Measurements from ENCODE around the gene FCHO1. TPM values are rescaled to one million over a fixed set of nuclear protein-coding genes. Genes with fewer than 3 reads are reported as not detected.
A peak's percentile ranks its signal among the peaks of the same experiment; 100 is the strongest.
"Not testable (repeated sequence)": the region's sequence is repeated elsewhere in the genome, so short reads cannot be mapped to it uniquely, and the experiment has no call there.

Gene FCHO1
- total RNA-seq, 4 donors from 2014 or later = 0.76 to 3.5 (median 2.6) TPM

GRCh38 chr19:17778251-17778967 lies 27.1 kb downstream of the FCHO1 start:
- DNase-seq = no peak
- no peak overlapping the region for H3K27ac ChIP-seq
- peaks cover 0 to 77% (median 0%) of the 10 kb centered on the region in 4 donors for H3K27me3 ChIP-seq
- peak overlapping the region in 3 of 4 donors; percentile 1 to 37 (median 10) for H3K4me3 ChIP-seq
- TF ChIP-seq POLR2A (IDR thresholded peaks at IDR 0.05) (no peak), CTCF (IDR thresholded peaks at IDR 0.05) (no peak)
- intact Hi-C loops (cut with DNase I) = no loop called here
- H3K9me3 ChIP-seq = no peaks in the 10 kb centered on the region
- peaks cover 0 to 19% (median 3%) of the 10 kb centered on the region in 3 donors for H3K4me1 ChIP-seq
- WGBS, 2 donors = 7 to 9% methylated on average over 6 to 12 of the region's 37 CpGs
- no peaks in the 10 kb centered on the region for H3K36me3 ChIP-seq

- Histone ChIP-seq H3K27me3 (peaks cover 0 to 82% (median 0%) of the 10 kb centered on the region in 4 donors), H3K4me3 (peak overlapping the region in 3 of 4 donors; percentile 1 to 37 (median 10))
Observed at GRCh38 chr19:17778968-17779929, 28.0 kb downstream of the FCHO1 start.

DNA sequence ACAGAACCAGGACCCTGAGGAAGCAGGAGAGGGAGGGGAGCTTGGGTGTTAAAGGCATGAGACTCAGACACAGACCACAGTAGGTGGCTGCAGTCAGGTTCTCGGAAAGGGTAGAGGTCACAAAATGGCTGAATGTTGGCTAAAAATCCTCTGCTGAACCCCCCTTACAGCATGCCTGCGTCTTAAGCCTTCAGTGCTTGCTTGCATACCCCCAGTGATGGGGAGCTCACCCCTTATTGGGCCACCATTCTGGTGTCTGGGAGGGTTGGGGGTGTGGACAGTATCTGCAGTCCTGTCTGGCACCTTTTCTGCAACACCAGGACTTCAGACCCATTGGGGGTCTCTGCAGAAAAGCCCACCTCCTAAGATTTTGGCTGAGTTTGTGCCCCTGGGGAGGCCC lies 29.5 kb downstream of the FCHO1 start:
- Histone ChIP-seq H3K27me3 (peaks cover 0 to 67% (median 0%) of the 10 kb centered on the region in 4 donors), H3K4me1 (peaks cover 0 to 19% (median 3%) of the 10 kb centered on the region in 3 donors), H3K9me3 (no peaks in the 10 kb centered on the region), H3K36me3 (no peaks in the 10 kb centered on the region), H3K27ac (no peak overlapping the region), H3K4me3 (no peak overlapping the region)
- TF ChIP-seq POLR2A (IDR thresholded peaks at IDR 0.05) (no peak), CTCF (IDR thresholded peaks at IDR 0.05) (no peak)
- no peak for DNase-seq
- intact Hi-C loops (cut with DNase I) = no loop called here
- 80 to 100% methylated on average over 2 of the region's 2 CpGs for WGBS, 2 donors

More at GRCh38 chr19:17778968-17779929, 28.0 kb downstream of the FCHO1 start:
- 23 to 28% methylated on average over 23 to 25 of the region's 25 CpGs for WGBS, 2 donors
- no peaks in the 10 kb centered on the region for H3K9me3 ChIP-seq
- intact Hi-C loops (cut with DNase I) = no loop called here
- TF ChIP-seq CTCF (IDR thresholded peaks at IDR 0.05) (no peak), POLR2A (IDR thresholded peaks at IDR 0.05) (no peak)
- no peak for DNase-seq
- no peak overlapping the region for H3K27ac ChIP-seq
- H3K36me3 ChIP-seq = no peaks in the 10 kb centered on the region
- H3K4me1 ChIP-seq = peaks cover 0 to 19% (median 3%) of the 10 kb centered on the region in 3 donors

DNA sequence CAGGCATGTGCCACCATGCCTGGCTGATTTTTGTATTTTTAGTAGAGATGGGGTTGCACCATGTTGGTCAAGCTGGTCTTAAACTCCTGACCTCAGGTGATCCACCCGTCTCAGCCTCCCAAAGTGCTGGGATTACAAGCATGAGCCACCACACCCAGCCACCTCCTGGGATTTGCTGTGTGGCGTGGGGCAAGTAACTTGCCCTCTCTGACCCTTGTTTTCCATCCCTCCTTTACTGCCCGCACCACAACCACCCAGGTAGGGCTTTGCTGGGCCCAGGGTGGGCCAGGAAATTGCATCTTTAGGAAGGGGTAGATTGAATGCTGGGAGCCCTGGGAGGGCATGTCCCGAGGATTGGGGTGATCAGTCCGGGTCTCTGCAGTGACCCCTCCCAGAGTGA lies 32.4 kb downstream of the FCHO1 start:
- DNase-seq; H3K4me3 ChIP-seq; H3K9me3 ChIP-seq; intact Hi-C loops (cut with DNase I); H3K36me3 ChIP-seq; H3K27ac ChIP-seq: not testable (repeated sequence)
- Histone ChIP-seq H3K27me3 (peaks cover 0 to 48% (median 0%) of the 10 kb centered on the region in 4 donors), H3K4me1 (peaks cover 0 to 12% (median 0%) of the 10 kb centered on the region in 3 donors)
- no CpG with 5 or more reads among the region's 5 CpGs for WGBS, 2 donors

DNA sequence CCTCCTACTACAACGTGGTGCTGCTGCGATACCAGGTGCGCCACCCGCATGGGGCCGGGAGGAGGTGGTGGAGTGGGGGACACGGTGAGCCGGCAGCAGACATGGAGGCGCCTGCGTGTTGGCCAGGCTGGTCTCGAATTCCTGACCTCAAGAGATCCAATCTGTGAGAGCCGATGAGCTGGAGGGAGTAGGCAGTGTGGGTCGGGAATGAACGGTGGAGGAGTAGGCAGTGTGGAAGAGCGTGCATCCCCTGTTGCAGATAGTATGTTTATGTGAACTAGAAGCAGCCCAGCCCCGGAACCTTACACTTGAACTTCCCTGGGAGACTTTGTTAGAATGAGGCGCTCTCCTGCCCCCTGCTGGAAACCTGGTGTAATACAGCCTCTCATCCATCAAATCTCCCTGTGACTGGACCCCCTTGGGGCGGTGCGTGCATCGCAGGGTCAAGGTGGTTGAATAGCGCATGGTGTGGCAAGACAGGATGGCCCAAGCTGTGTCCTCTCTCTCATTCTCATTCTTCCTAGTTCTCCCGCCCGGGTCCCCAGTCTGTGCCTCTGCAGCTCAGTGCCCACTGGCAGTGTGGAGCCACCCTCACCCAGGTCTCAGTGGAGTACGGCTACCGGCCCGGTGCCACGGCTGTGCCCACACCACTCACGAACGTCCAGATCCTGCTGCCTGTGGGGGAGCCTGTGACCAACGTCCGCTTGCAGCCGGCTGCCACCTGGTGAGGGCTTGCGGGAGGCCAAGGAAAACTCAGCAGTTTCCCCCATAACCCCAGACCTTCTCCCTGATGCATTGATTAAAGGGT lies 33.1 kb downstream of the FCHO1 start:
- TF ChIP-seq POLR2A (IDR thresholded peaks at IDR 0.05) = no peak
- peak; percentile 64 to 83 (median 78) for TF ChIP-seq CTCF (IDR thresholded peaks at IDR 0.05)
- Histone ChIP-seq H3K27me3 (peaks cover 0 to 48% (median 0%) of the 10 kb centered on the region in 4 donors), H3K36me3 (no peaks in the 10 kb centered on the region), H3K9me3 (no peaks in the 10 kb centered on the region), H3K27ac (no peak overlapping the region), H3K4me1 (peaks cover 0 to 7% (median 0%) of the 10 kb centered on the region in 3 donors), H3K4me3 (no peak overlapping the region)
- no peak for DNase-seq
- intact Hi-C loops (cut with DNase I) = no loop called here
- WGBS, 2 donors = 18 to 50% methylated on average over 12 to 22 of the region's 32 CpGs

All from esophagus squamous epithelium (tissue), 5 donors.